GM18505 (cell line): ENCODE data around the gene C8G.

Experiments used
- ATAC-seq: cut with Tn5 transposase; IDR thresholded peaks from one replicate; pipeline ENCODE4 v1.9.1; 2021; ENCODE audit not compliant: unreplicated experiment
- POLR2A ChIP-seq: IDR thresholded peaks from 4 replicates; pipeline ENCODE4 v1.6.1; 2011; ENCODE audit warnings: borderline replicate concordance; ENCODE audit not compliant: insufficient read depth, insufficient read length; ENCODE audit errors: extremely low read depth

C8G gene

GRCh38 chr9:136944519-136945332 is at the start of gene C8G, which contains the start of gene FBXW5:
TSS of gene C8G (plus strand) at chr9:136945243. CDS start at chr9:136945321, 78 bp downstream.
TSS of gene FBXW5 (minus strand) at chr9:136944738. CDS start at chr9:136944083, 655 bp downstream.
- TF ChIP-seq POLR2A: peak; percentile 81
- peak; percentile 81 for ATAC-seq

- TF ChIP-seq POLR2A: no peak
Observed at GRCh38 chr9:136896027-136896426, 49.0 kb upstream of the C8G start.

GRCh38 chr9:136898483-136899100 is 46.5 kb upstream of the C8G start:
- no peak for TF ChIP-seq POLR2A
- ATAC-seq: no peak

More at GRCh38 chr9:136896027-136896426, 49.0 kb upstream of the C8G start:
- no peak for ATAC-seq

GRCh38 chr9:136899196-136899595 is 45.8 kb upstream of the C8G start:
- ATAC-seq: no peak
- peak; percentile 12 for TF ChIP-seq POLR2A

GRCh38 chr9:136900556-136900955 is 44.5 kb upstream of the C8G start:
- ATAC-seq: no peak
- no peak for TF ChIP-seq POLR2A

GRCh38 chr9:136900988-136901515 is 44.0 kb upstream of the C8G start:
- no peak for TF ChIP-seq POLR2A
- no peak for ATAC-seq

- peak; percentile 75 for TF ChIP-seq POLR2A
- no peak for ATAC-seq
Observed at GRCh38 chr9:136901516-136902258, 43.4 kb upstream of the C8G start.

- peak; percentile 19 for TF ChIP-seq POLR2A
- no peak for ATAC-seq
Observed at GRCh38 chr9:136902259-136902821, 42.7 kb upstream of the C8G start.

- no peak for ATAC-seq
- no peak for TF ChIP-seq POLR2A
Observed at GRCh38 chr9:136903041-136903554, 41.9 kb upstream of the C8G start.

- TF ChIP-seq POLR2A: no peak
- ATAC-seq: no peak
Observed at GRCh38 chr9:136906266-136906665, 38.8 kb upstream of the C8G start.

- ATAC-seq: no peak
- TF ChIP-seq POLR2A: no peak
Observed at GRCh38 chr9:136907011-136907914, 37.8 kb upstream of the C8G start.
